B cell (primary cell): ENCODE results near the gene CAMK1D.

Experiments
- EZH2 ChIP-seq: IDR thresholded peaks from 2 replicates; pipeline ENCODE4 v1.6.1; 2012; ENCODE audit warnings: borderline replicate concordance, low read depth, mild to moderate bottlenecking, moderate library complexity, low read length; ENCODE audit not compliant: insufficient read depth, poor library complexity, severe bottlenecking
- TF ChIP-seq, protein P1 (sequence below): fragments of 200-600 bp; IDR thresholded peaks from one replicate; pipeline ENCODE4 v1.8.0; 2022; ENCODE audit warnings: antibody characterized with exemption, mild to moderate bottlenecking

- TF ChIP-seq, protein P1, sequence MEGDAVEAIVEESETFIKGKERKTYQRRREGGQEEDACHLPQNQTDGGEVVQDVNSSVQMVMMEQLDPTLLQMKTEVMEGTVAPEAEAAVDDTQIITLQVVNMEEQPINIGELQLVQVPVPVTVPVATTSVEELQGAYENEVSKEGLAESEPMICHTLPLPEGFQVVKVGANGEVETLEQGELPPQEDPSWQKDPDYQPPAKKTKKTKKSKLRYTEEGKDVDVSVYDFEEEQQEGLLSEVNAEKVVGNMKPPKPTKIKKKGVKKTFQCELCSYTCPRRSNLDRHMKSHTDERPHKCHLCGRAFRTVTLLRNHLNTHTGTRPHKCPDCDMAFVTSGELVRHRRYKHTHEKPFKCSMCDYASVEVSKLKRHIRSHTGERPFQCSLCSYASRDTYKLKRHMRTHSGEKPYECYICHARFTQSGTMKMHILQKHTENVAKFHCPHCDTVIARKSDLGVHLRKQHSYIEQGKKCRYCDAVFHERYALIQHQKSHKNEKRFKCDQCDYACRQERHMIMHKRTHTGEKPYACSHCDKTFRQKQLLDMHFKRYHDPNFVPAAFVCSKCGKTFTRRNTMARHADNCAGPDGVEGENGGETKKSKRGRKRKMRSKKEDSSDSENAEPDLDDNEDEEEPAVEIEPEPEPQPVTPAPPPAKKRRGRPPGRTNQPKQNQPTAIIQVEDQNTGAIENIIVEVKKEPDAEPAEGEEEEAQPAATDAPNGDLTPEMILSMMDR: no peak
- no peak for TF ChIP-seq EZH2
Measured at GRCh38 chr10:12416344-12417050, 67.2 kb downstream of the CAMK1D start.
